HepG2 (cell line): Measurements from ENCODE around the gene TFDP2. TPM values are rescaled to one million over a fixed set of nuclear protein-coding genes. Genes with fewer than 3 reads are reported as not detected.

Experiments used
- ARID2 ChIP-seq: sonication (generic); formaldehyde crosslinking; IDR thresholded peaks from 2 replicates; pipeline ENCODE4 v1.8.1; 2022; ENCODE audit warnings: mild to moderate bottlenecking, missing genetic modification reagents, borderline replicate concordance
- DNMT1 ChIP-seq: sonication (generic); formaldehyde crosslinking; IDR thresholded peaks from 2 replicates; pipeline ENCODE4 v1.5.1; 2020; ENCODE audit warnings: mild to moderate bottlenecking, missing genetic modification reagents
- NCOA1 ChIP-seq: sonication (generic); formaldehyde crosslinking; IDR thresholded peaks from 2 replicates; pipeline ENCODE4 v1.9.0; 2021; ENCODE audit warnings: missing genetic modification reagents
- NFRKB ChIP-seq: fragments of 450-650 bp; IDR thresholded peaks from 2 replicates; pipeline ENCODE4 v1.6.1; 2017
- NR2C2 ChIP-seq: sonication (generic); formaldehyde crosslinking; IDR thresholded peaks from 2 replicates; pipeline ENCODE4 v1.4.0; 2020; ENCODE audit warnings: missing genetic modification reagents, mild to moderate bottlenecking, moderate library complexity, borderline replicate concordance
- ZNF235 ChIP-seq: sonication (generic); formaldehyde crosslinking; IDR thresholded peaks from 2 replicates; pipeline ENCODE4 v1.8.1; 2023; ENCODE audit warnings: mild to moderate bottlenecking, missing genetic modification reagents, borderline replicate concordance
- ZNF264 ChIP-seq: sonication (generic); formaldehyde crosslinking; IDR thresholded peaks from 2 replicates; pipeline ENCODE4 v1.4.0; 2020; ENCODE audit warnings: missing genetic modification reagents
- ZNF577 ChIP-seq: sonication (generic); formaldehyde crosslinking; IDR thresholded peaks from 2 replicates; pipeline ENCODE4 v1.4.0; 2020; ENCODE audit warnings: mild to moderate bottlenecking, low read depth, missing genetic modification reagents, borderline replicate concordance
- ZNF75D ChIP-seq: sonication (generic); formaldehyde crosslinking; IDR thresholded peaks from 2 replicates; pipeline ENCODE4 v1.8.1; 2023; ENCODE audit warnings: missing genetic modification reagents, mild to moderate bottlenecking, borderline replicate concordance
- ZNF878 ChIP-seq: sonication (generic); formaldehyde crosslinking; IDR thresholded peaks from 2 replicates; pipeline ENCODE4 v1.8.1; 2023; ENCODE audit warnings: mild to moderate bottlenecking, missing genetic modification reagents, moderate library complexity
- ZSCAN12 ChIP-seq: sonication (generic); formaldehyde crosslinking; IDR thresholded peaks from 2 replicates; pipeline ENCODE4 v1.9.0; 2021; ENCODE audit warnings: mild to moderate bottlenecking, missing genetic modification reagents
- polyA plus RNA-seq, 8 experiments: library from polyadenylated mRNA; depleted of rRNA in 3 of 8; stranded (reverse) in 7 of 8; unstranded in 1 of 8; fragments of >200 nt; fragmentation: Illumina TruSeq in 4 of 8; extraction: Trizol in 4 of 8; gene quantifications; 2 replicates each; pipeline versions ENCODE4 v1.2.1 to v1.2.3, GENCODE V29; 2011 to 2016; ENCODE audit warnings: low read depth in 4 of 8, missing spikeins in 1 of 8, mixed read lengths in 1 of 8; ENCODE audit not compliant: insufficient read depth in 1 of 8
- total RNA-seq, 5 experiments: library from RNA; depleted of rRNA; stranded (reverse); fragments of >200 nt; fragmentation: Illumina TruSeq; extraction: Trizol; gene quantifications; 2 replicates each; pipeline ENCODE4 v1.2.3, GENCODE V29; 2016; ENCODE audit warnings: low read depth in 1 of 5
- TF ChIP-seq, protein P1 (sequence below): sonication (generic); formaldehyde crosslinking; IDR thresholded peaks from 2 replicates; pipeline ENCODE4 v1.9.0; 2021; ENCODE audit warnings: mild to moderate bottlenecking, missing genetic modification reagents
- TF ChIP-seq, protein P2 (sequence below): fragments of 450-650 bp; IDR thresholded peaks from 2 replicates; pipeline ENCODE4 v1.6.1; 2017; ENCODE audit warnings: mild to moderate bottlenecking
- TF ChIP-seq, protein P3 (sequence below): sonication (generic); formaldehyde crosslinking; IDR thresholded peaks from 2 replicates; pipeline ENCODE4 v1.5.0; 2020; ENCODE audit warnings: missing genetic modification reagents
- TF ChIP-seq, protein P4 (sequence below): IDR thresholded peaks from 2 replicates; pipeline ENCODE4 v1.6.1; 2016; ENCODE audit warnings: low read depth, borderline replicate concordance
- TF ChIP-seq, protein P5 (sequence below): sonication (generic); formaldehyde crosslinking; IDR thresholded peaks from 2 replicates; pipeline ENCODE4 v1.4.0; 2020; ENCODE audit warnings: mild to moderate bottlenecking, missing genetic modification reagents

The TFDP2 gene
- total and polyA plus RNA-seq, 2 of the 13 experiments (the other 11 are each of a cell fraction or from before 2014, with no cell fraction given) = 17.9 to 37.4 TPM

DNA sequence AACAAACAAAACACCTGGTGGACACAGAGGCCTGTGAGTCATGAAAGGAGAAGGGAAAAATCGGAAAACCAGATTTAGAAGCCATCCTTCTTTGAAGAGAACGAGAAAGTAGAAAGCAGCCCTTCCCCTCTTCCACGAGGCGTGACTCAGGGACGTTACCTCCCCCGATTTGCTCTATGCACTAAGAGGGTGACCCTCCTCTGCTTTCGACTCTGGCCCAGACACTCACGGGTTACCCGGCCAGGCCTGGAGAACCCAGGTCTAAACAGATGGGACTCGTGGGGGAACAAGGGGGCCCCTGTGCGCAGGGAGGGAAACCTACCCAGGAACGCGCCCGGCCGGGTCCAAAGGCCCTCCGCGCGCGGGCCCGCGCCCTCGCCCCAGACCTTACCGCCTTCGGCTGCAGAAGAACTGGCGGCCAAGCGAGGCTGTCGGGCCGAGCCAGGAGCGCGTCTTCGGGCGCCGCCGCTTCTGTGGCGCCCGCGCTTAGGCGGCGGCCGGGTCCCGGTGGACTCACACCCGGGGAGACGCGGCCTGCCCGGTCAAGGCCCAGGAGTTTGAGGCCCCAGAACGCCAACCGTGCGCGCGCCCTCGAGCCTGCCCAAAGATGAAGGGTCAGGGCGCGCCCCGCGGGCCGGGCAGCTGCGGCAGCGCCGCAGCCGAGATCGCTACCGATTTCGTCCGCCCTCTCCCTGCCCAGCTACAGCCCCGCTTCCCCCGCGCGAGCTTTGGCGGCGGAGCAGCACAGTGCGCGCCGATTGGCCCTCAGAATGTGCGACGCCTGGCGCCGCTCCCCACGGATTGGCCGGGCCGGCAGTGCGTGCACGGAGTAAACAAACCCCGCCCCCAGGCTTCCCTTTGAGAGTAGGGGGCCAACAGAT is at the start of gene TFDP2 (continued):
- TF ChIP-seq, protein P1, sequence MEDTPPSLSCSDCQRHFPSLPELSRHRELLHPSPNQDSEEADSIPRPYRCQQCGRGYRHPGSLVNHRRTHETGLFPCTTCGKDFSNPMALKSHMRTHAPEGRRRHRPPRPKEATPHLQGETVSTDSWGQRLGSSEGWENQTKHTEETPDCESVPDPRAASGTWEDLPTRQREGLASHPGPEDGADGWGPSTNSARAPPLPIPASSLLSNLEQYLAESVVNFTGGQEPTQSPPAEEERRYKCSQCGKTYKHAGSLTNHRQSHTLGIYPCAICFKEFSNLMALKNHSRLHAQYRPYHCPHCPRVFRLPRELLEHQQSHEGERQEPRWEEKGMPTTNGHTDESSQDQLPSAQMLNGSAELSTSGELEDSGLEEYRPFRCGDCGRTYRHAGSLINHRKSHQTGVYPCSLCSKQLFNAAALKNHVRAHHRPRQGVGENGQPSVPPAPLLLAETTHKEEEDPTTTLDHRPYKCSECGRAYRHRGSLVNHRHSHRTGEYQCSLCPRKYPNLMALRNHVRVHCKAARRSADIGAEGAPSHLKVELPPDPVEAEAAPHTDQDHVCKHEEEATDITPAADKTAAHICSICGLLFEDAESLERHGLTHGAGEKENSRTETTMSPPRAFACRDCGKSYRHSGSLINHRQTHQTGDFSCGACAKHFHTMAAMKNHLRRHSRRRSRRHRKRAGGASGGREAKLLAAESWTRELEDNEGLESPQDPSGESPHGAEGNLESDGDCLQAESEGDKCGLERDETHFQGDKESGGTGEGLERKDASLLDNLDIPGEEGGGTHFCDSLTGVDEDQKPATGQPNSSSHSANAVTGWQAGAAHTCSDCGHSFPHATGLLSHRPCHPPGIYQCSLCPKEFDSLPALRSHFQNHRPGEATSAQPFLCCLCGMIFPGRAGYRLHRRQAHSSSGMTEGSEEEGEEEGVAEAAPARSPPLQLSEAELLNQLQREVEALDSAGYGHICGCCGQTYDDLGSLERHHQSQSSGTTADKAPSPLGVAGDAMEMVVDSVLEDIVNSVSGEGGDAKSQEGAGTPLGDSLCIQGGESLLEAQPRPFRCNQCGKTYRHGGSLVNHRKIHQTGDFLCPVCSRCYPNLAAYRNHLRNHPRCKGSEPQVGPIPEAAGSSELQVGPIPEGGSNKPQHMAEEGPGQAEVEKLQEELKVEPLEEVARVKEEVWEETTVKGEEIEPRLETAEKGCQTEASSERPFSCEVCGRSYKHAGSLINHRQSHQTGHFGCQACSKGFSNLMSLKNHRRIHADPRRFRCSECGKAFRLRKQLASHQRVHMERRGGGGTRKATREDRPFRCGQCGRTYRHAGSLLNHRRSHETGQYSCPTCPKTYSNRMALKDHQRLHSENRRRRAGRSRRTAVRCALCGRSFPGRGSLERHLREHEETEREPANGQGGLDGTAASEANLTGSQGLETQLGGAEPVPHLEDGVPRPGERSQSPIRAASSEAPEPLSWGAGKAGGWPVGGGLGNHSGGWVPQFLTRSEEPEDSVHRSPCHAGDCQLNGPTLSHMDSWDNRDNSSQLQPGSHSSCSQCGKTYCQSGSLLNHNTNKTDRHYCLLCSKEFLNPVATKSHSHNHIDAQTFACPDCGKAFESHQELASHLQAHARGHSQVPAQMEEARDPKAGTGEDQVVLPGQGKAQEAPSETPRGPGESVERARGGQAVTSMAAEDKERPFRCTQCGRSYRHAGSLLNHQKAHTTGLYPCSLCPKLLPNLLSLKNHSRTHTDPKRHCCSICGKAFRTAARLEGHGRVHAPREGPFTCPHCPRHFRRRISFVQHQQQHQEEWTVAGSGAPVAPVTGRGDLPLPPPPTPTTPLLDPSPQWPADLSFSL = no peak
- TF ChIP-seq NR2C2 (CRISPR knock-in tag) (no peak; the same call in none of the 2 replicates), ZNF264 (no peak), ARID2 (CRISPR knock-in tag) (no peak), NCOA1 (CRISPR knock-in tag) (0 out of 2 replicates have a peak, but pooled peaks have one; percentile 13), ZNF75D (CRISPR knock-in tag) (no peak), DNMT1 (no peak), ZNF235 (CRISPR knock-in tag) (no peak), ZNF878 (CRISPR knock-in tag) (peak; percentile 58; the same call in 1 of the 2 replicates), NFRKB (no peak), ZNF577 (no peak), ZSCAN12 (CRISPR knock-in tag) (peak; percentile 37; the same call in 1 of the 2 replicates)
- TF ChIP-seq, protein P2, sequence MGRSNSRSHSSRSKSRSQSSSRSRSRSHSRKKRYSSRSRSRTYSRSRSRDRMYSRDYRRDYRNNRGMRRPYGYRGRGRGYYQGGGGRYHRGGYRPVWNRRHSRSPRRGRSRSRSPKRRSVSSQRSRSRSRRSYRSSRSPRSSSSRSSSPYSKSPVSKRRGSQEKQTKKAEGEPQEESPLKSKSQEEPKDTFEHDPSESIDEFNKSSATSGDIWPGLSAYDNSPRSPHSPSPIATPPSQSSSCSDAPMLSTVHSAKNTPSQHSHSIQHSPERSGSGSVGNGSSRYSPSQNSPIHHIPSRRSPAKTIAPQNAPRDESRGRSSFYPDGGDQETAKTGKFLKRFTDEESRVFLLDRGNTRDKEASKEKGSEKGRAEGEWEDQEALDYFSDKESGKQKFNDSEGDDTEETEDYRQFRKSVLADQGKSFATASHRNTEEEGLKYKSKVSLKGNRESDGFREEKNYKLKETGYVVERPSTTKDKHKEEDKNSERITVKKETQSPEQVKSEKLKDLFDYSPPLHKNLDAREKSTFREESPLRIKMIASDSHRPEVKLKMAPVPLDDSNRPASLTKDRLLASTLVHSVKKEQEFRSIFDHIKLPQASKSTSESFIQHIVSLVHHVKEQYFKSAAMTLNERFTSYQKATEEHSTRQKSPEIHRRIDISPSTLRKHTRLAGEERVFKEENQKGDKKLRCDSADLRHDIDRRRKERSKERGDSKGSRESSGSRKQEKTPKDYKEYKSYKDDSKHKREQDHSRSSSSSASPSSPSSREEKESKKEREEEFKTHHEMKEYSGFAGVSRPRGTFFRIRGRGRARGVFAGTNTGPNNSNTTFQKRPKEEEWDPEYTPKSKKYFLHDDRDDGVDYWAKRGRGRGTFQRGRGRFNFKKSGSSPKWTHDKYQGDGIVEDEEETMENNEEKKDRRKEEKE = no peak
- TF ChIP-seq, protein P3, sequence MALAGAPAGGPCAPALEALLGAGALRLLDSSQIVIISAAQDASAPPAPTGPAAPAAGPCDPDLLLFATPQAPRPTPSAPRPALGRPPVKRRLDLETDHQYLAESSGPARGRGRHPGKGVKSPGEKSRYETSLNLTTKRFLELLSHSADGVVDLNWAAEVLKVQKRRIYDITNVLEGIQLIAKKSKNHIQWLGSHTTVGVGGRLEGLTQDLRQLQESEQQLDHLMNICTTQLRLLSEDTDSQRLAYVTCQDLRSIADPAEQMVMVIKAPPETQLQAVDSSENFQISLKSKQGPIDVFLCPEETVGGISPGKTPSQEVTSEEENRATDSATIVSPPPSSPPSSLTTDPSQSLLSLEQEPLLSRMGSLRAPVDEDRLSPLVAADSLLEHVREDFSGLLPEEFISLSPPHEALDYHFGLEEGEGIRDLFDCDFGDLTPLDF (CRISPR knock-in tag) = peak; percentile 59
- TF ChIP-seq, protein P4, sequence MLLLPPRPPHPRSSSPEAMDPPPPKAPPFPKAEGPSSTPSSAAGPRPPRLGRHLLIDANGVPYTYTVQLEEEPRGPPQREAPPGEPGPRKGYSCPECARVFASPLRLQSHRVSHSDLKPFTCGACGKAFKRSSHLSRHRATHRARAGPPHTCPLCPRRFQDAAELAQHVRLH = 0 out of 2 replicates have a peak, but pooled peaks have one; percentile 22
- TF ChIP-seq, protein P5, sequence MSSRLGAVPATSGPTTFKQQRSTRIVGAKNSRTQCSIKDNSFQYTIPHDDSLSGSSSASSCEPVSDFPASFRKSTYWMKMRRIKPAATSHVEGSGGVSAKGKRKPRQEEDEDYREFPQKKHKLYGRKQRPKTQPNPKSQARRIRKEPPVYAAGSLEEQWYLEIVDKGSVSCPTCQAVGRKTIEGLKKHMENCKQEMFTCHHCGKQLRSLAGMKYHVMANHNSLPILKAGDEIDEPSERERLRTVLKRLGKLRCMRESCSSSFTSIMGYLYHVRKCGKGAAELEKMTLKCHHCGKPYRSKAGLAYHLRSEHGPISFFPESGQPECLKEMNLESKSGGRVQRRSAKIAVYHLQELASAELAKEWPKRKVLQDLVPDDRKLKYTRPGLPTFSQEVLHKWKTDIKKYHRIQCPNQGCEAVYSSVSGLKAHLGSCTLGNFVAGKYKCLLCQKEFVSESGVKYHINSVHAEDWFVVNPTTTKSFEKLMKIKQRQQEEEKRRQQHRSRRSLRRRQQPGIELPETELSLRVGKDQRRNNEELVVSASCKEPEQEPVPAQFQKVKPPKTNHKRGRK (CRISPR knock-in tag) = no peak
